Measurements from ENCODE around the gene DOCK1. TPM values are rescaled to one million over a fixed set of nuclear protein-coding genes. Genes with fewer than 3 reads are reported as not detected.

Gene DOCK1
- polyA plus RNA-seq, 1 donor from 2014 or later: 2.7 TPM

- Histone ChIP-seq H4K20me1 (ENCODE audit: insufficient read depth) (no peaks in the 10 kb centered on the region), H3K4me2 (ENCODE audit: low read length) (no peak overlapping the region), H3K9ac (ENCODE audit: low read length) (no peak overlapping the region), H3K79me2 (replicated peaks; ENCODE audit: insufficient read depth, low read length) (no peaks in the 10 kb centered on the region), H3K9me2 (ENCODE audit: insufficient read depth, low read length) (no peaks in the 10 kb centered on the region), H3K36me3 (ENCODE audit: insufficient read depth, low read length) (no peaks in the 10 kb centered on the region), H3K9me3 (ENCODE audit: low read length) (no peaks in the 10 kb centered on the region), H2AFZ (ENCODE audit: low read depth, low read length) (no peak overlapping the region), H3K27ac (ENCODE audit: low read length) (no peak overlapping the region), H3F3A (ENCODE audit: insufficient read depth, low read length, poor library complexity, severe bottlenecking) (no peaks in the 10 kb centered on the region), H3K4me3 (ENCODE audit: low read length) (no peak overlapping the region), H3K27me3 (ENCODE audit: insufficient read depth, low read depth, low read length) (peaks cover 26% of the 10 kb centered on the region)
- TF ChIP-seq SMC3 (conservative IDR thresholded peaks at IDR 0.05; ENCODE audit: poor library complexity) (no peak), REST (IDR thresholded peaks at IDR 0.05; ENCODE audit: borderline replicate concordance) (no peak), EP300 (conservative IDR thresholded peaks at IDR 0.05; ENCODE audit: poor library complexity, severe bottlenecking) (no peak), EZH2 (IDR thresholded peaks at IDR 0.05; ENCODE audit: borderline replicate concordance, insufficient read depth, low read length, poor library complexity, severe bottlenecking) (no peak), RAD21 (conservative IDR thresholded peaks at IDR 0.05) (no peak), POLR2AphosphoS5 (IDR thresholded peaks at IDR 0.05) (no peak), TAF1 (IDR thresholded peaks at IDR 0.05; ENCODE audit: low read depth) (no peak), MXI1 (conservative IDR thresholded peaks at IDR 0.05; ENCODE audit: poor library complexity, severe bottlenecking) (no peak), CTCF (IDR thresholded peaks at IDR 0.05; ENCODE audit: poor library complexity, severe bottlenecking) (no peak)
Observed at GRCh38 chr10:127190427-127190826, 285.2 kb downstream of the DOCK1 start.

- Histone ChIP-seq H3F3A (ENCODE audit: insufficient read depth, low read length, poor library complexity, severe bottlenecking) (no peaks in the 10 kb centered on the region), H3K36me3 (ENCODE audit: insufficient read depth, low read length) (no peaks in the 10 kb centered on the region), H3K4me3 (ENCODE audit: low read length) (no peak overlapping the region), H4K20me1 (ENCODE audit: insufficient read depth) (no peaks in the 10 kb centered on the region), H3K9me2 (ENCODE audit: insufficient read depth, low read length) (no peaks in the 10 kb centered on the region), H3K9me3 (ENCODE audit: low read length) (no peaks in the 10 kb centered on the region), H3K27ac (ENCODE audit: low read length) (no peak overlapping the region), H3K9ac (ENCODE audit: low read length) (no peak overlapping the region), H2AFZ (ENCODE audit: low read depth, low read length) (no peak overlapping the region), H3K4me2 (ENCODE audit: low read length) (no peak overlapping the region), H3K79me2 (replicated peaks; ENCODE audit: insufficient read depth, low read length) (no peaks in the 10 kb centered on the region), H3K27me3 (ENCODE audit: insufficient read depth, low read depth, low read length) (peaks cover 38% of the 10 kb centered on the region)
- no peak for TF ChIP-seq TAF1 (IDR thresholded peaks at IDR 0.05; ENCODE audit: low read depth)
- no peak for TF ChIP-seq EZH2 (IDR thresholded peaks at IDR 0.05; ENCODE audit: borderline replicate concordance, insufficient read depth, low read length, poor library complexity, severe bottlenecking)
- TF ChIP-seq REST (IDR thresholded peaks at IDR 0.05; ENCODE audit: borderline replicate concordance): no peak
- no peak for TF ChIP-seq CTCF (IDR thresholded peaks at IDR 0.05; ENCODE audit: poor library complexity, severe bottlenecking)
- no peak for TF ChIP-seq EP300 (conservative IDR thresholded peaks at IDR 0.05; ENCODE audit: poor library complexity, severe bottlenecking)
- TF ChIP-seq SMC3 (conservative IDR thresholded peaks at IDR 0.05; ENCODE audit: poor library complexity): no peak
- TF ChIP-seq POLR2AphosphoS5 (IDR thresholded peaks at IDR 0.05): no peak
- TF ChIP-seq MXI1 (conservative IDR thresholded peaks at IDR 0.05; ENCODE audit: poor library complexity, severe bottlenecking): no peak
- TF ChIP-seq RAD21 (conservative IDR thresholded peaks at IDR 0.05): no peak
Observed at GRCh38 chr10:127193125-127193524, 287.9 kb downstream of the DOCK1 start.

Measured in neural cell (in vitro differentiated cells).